K562 (cell line): ENCODE results near the gene DENND2A. TPM values are rescaled to one million over a fixed set of nuclear protein-coding genes. Genes with fewer than 3 reads are reported as not detected.
A peak's percentile ranks its signal among the peaks of the same experiment; 100 is the strongest.

Experiments
- ATAC-seq: fragments of 200-7000 bp; cut with Tn5 transposase; 3 replicates; pipeline ENCODE4 v1.9.1; 2020; ENCODE audit warnings: moderate library complexity
- BruUV-seq: library from RNA; stranded (reverse); fragments of 400-500 nt; replicated peaks from 2 replicates; lab custom pipeline; 2021; lab: Mats Ljungman, UMichigan
- CTCF ChIA-PET: fragments of 300-600 bp; formaldehyde crosslinking; extraction: SDS; loops from one replicate; lab custom pipeline; 2021; ENCODE audit warnings: low intra/inter-chr PET ratio; lab: Yijun Ruan, JAX
- POLR2A ChIA-PET: fragments of 300-600, 350-650 bp; sonication (Branson Sonifier 250); formaldehyde crosslinking; extraction: SDS; loops from one replicate; lab custom pipeline; 2021; ENCODE audit warnings: antibody characterized with exemption, inconsistent platforms; lab: Yijun Ruan, JAX
- DNase-seq, 4 experiments: peaks; one replicate each; pipeline versions ENCODE4 v3.0.0 to v3.0.0-alpha.2; 2011 to 2018; ENCODE audit warnings: low spot score in 3 of 4, mixed read lengths in 3 of 4; ENCODE audit errors: extremely low read depth in 1 of 4
- FAIRE-seq: peaks from 2 replicates; lab custom pipeline; 2011; peaks lifted over from hg19 to GRCh38; lab: Jason Lieb, UNC
- H2AFZ ChIP-seq: 2 replicates; pipeline ENCODE4 v1.6.0; 2011; ENCODE audit warnings: low read depth, low read length, control low read depth, inconsistent platforms
- H3K27ac ChIP-seq: fragments of 200-600 bp; 3 replicates; pipeline ENCODE4 v1.8.0; 2011; ENCODE audit warnings: low read depth, mild to moderate bottlenecking, control low read depth, inconsistent platforms, low read length, moderate library complexity, mixed read lengths; ENCODE audit errors: extremely low read depth
- H3K27me3 ChIP-seq, 2 experiments: fragments of 300-600 bp in 1 of 2; 2 replicates in 1 of 2; 3 replicates in 1 of 2; pipeline versions ENCODE4 v1.6.0 to v1.8.0; 2011; ENCODE audit warnings: inconsistent platforms in 2 of 2, low read length in 2 of 2, mild to moderate bottlenecking in 1 of 2, mixed read lengths in 1 of 2, moderate library complexity in 1 of 2; ENCODE audit not compliant: control insufficient read depth in 2 of 2, insufficient read depth in 2 of 2
- H3K36me3 ChIP-seq: fragments of 300-600 bp; 3 replicates; pipeline ENCODE4 v1.8.0; 2011; ENCODE audit warnings: mild to moderate bottlenecking, low read length, inconsistent platforms; ENCODE audit not compliant: control insufficient read depth, insufficient read depth
- H3K4me1 ChIP-seq, 2 experiments: fragments of 200-600 bp in 1 of 2; replicated peaks in 1 of 2; 2 replicates in 1 of 2; 3 replicates in 1 of 2; pipeline versions ENCODE4 v1.5.1 to v1.8.0; 2011; ENCODE audit warnings: inconsistent platforms in 2 of 2, low read length in 2 of 2, mild to moderate bottlenecking in 1 of 2, mixed read lengths in 1 of 2, moderate library complexity in 1 of 2; ENCODE audit not compliant: control insufficient read depth in 2 of 2, insufficient read depth in 2 of 2
- H3K4me2 ChIP-seq: 2 replicates; pipeline ENCODE4 v1.6.1; 2011; ENCODE audit warnings: low read length, control low read depth, inconsistent platforms, mixed read lengths; ENCODE audit not compliant: insufficient read depth
- H3K4me3 ChIP-seq: fragments of 200-600 bp; sonication (generic), shearing (Covaris generic); 2 replicates; pipeline ENCODE4 v1.5.1; 2016; ENCODE audit warnings: control low read depth, inconsistent platforms
- H3K79me2 ChIP-seq: fragments of 200-600 bp; 3 replicates; pipeline ENCODE4 v1.8.0; 2011; ENCODE audit warnings: low read length, inconsistent platforms; ENCODE audit not compliant: control insufficient read depth, insufficient read depth
- H3K9ac ChIP-seq, 2 experiments: 2 replicates each; pipeline versions ENCODE4 v1.6.0 to v1.6.1; 2011; ENCODE audit warnings: low read depth in 2 of 2, low read length in 2 of 2, control low read depth in 1 of 2, inconsistent platforms in 1 of 2, mild to moderate bottlenecking in 1 of 2, mixed read lengths in 1 of 2; ENCODE audit not compliant: insufficient read depth in 1 of 2
- H3K9me1 ChIP-seq: one replicate; pipeline ENCODE4 v1.6.0; 2011; ENCODE audit warnings: inconsistent platforms, mild to moderate bottlenecking, low read length, moderate library complexity; ENCODE audit not compliant: control insufficient read depth, insufficient read depth
- H3K9me3 ChIP-seq: replicated peaks from 2 replicates; pipeline ENCODE4 v1.5.1; 2011; ENCODE audit warnings: low read depth, low read length, inconsistent platforms; ENCODE audit not compliant: control insufficient read depth, insufficient read depth
- H4K20me1 ChIP-seq: replicated peaks from 2 replicates; pipeline ENCODE4 v1.6.1; 2011; ENCODE audit warnings: low read length, inconsistent platforms, mixed read lengths; ENCODE audit not compliant: control insufficient read depth, insufficient read depth
- NR2C1 ChIP-seq, 2 experiments: fragments of 450-650 bp; IDR thresholded peaks; 2 replicates each; pipeline ENCODE4 v1.6.1; 2017; ENCODE audit warnings: mild to moderate bottlenecking in 2 of 2, antibody characterized with exemption in 1 of 2, inconsistent platforms in 1 of 2, missing compliant biosample characterization in 1 of 2, missing genetic modification characterization in 1 of 2
- RB1 ChIP-seq: fragments of 450-650 bp; IDR thresholded peaks from 2 replicates; pipeline ENCODE4 v1.6.1; 2017; ENCODE audit warnings: low read depth, mild to moderate bottlenecking
- SMARCE1 ChIP-seq: fragments of 450-650 bp; IDR thresholded peaks from 2 replicates; pipeline ENCODE4 v1.7.1; 2016; ENCODE audit warnings: mild to moderate bottlenecking
- ZFP36 ChIP-seq: fragments of 150-350 bp; IDR thresholded peaks from 2 replicates; pipeline ENCODE4 v1.6.1; 2018; ENCODE audit warnings: low read length, low read depth; ENCODE audit not compliant: partially characterized antibody
- WGBS: fragments of 100-300 bp; shearing (Covaris generic); methylation state at CpG from one replicate; pipeline ENCODE4 v1.1.6; 2016; ENCODE audit warnings: low coverage, mixed read lengths; ENCODE audit not compliant: insufficient coverage; ENCODE audit errors: missing lambda C conversion rate; 5-methylcytosine and 5-hydroxymethylcytosine counted together
- in situ Hi-C: fragments of 300-500 bp; cut with MboI; formaldehyde crosslinking; loops from 4 replicates; pipeline ENCODE4 v1.15.0; 2018; ENCODE audit warnings: inconsistent platforms, mixed read lengths
- intact Hi-C: fragments of 100-400 bp; cut with micrococcal nuclease; formaldehyde crosslinking; loops from 2 replicates; pipeline ENCODE4 v1.14.2; 2022
- polyA plus RNA-seq, 8 experiments: library from polyadenylated mRNA; depleted of rRNA in 4 of 8; stranded (reverse) in 5 of 8; unstranded in 3 of 8; fragments of >200 nt; fragmentation: Nextera tagmentation in 2 of 8; fragmentation: Illumina TruSeq in 1 of 8; extraction: Ambion mirVana in 2 of 8; extraction: Trizol in 1 of 8; gene quantifications; 2 replicates each; pipeline versions ENCODE4 v1.2.1 to v1.2.3, GENCODE V29; 2011 to 2014; ENCODE audit warnings: inconsistent platforms in 1 of 8, missing spikeins in 1 of 8
- total RNA-seq, 7 experiments: library from RNA; depleted of rRNA in 6 of 7; stranded (reverse); fragments of >200 nt in 6 of 7; fragmentation: Illumina TruSeq in 2 of 7; extraction: Trizol in 2 of 7; gene quantifications; 2 replicates each; pipeline versions ENCODE4 v1.2.1 to v1.2.3, GENCODE V29; 2011 to 2021; ENCODE audit warnings: low replicate concordance in 1 of 7
- TF ChIP-seq, protein P1 (sequence below): fragments of 450-650 bp; IDR thresholded peaks from 2 replicates; pipeline ENCODE4 v1.6.1; 2018; ENCODE audit warnings: mild to moderate bottlenecking, low read depth; ENCODE audit not compliant: partially characterized antibody
- TF ChIP-seq, protein P2 (sequence below): fragments of 450-650 bp; IDR thresholded peaks from one replicate; pipeline ENCODE4 v1.6.1; 2018; ENCODE audit warnings: mild to moderate bottlenecking, moderate library complexity; ENCODE audit not compliant: partially characterized antibody

DENND2A gene
- total and polyA plus RNA-seq, 9 of the 15 experiments (the other 6 are each of a cell fraction or from before 2014, with no cell fraction given): not detected

DNA sequence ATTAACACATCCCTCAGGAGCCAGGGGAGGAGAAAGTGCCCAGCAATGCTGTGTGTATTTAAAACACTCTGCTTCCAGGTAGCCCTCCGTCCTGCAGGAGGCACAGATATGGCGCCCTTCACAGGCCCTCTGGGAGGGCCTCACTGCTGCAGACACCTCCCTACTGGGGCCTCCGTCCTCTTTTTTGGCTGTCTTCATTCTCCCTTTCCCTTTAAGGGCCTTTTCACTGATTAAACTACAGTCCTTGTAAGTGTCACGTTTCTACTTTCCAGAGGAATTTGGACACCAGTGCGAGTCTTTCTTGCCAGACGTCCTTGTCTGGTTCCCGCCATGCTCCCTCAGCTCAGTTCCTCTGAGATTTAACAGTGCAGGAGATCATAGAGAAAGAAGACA, 121.6 kb downstream of the DENND2A start:
- POLR2A ChIA-PET: interaction anchor here (0.9 to 1.4 kb wide), 2 partner anchors 18 to 41 kb away, joined by 4 to 5 read pairs; no protein-coding TSS in a partner anchor
- 39% methylated on average over 7 of the region's 7 CpGs for WGBS

More for the DNA sequence above, 121.6 kb downstream of the DENND2A start:
- peaks cover 3 to 15% of the 10 kb centered on the region in 2 experiments; a peak in 3 of 5 replicates for H3K4me1 ChIP-seq
- no peaks in the 10 kb centered on the region for H3K36me3 ChIP-seq
- intact Hi-C loops (loop anchor here (2.0 to 10.0 kb wide), 4 partner anchors 78 to 1013 kb away; no protein-coding TSS in a partner anchor), in situ Hi-C loops (no loop called here)
- ATAC-seq (peak; percentile 19), DNase-seq (no peak), FAIRE-seq (no peak)
- TF ChIP-seq RB1 (no peak), SMARCE1 (no peak), ZFP36 (peak; percentile 59), NR2C1 (IDR thresholded peaks at IDR 0.05) (no peak), NR2C1 (tag; IDR thresholded peaks at IDR 0.05) (no peak)
- TF ChIP-seq, protein P1, sequence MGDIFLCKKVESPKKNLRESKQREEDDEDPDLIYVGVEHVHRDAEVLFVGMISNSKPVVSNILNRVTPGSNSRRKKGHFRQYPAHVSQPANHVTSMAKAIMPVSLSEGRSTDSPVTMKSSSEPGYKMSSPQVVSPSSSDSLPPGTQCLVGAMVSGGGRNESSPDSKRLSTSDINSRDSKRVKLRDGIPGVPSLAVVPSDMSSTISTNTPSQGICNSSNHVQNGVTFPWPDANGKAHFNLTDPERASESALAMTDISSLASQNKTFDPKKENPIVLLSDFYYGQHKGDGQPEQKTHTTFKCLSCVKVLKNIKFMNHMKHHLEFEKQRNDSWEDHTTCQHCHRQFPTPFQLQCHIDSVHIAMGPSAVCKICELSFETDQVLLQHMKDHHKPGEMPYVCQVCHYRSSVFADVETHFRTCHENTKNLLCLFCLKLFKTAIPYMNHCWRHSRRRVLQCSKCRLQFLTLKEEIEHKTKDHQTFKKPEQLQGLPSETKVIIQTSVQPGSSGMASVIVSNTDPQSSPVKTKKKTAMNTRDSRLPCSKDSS: no peak
- TF ChIP-seq, protein P2, sequence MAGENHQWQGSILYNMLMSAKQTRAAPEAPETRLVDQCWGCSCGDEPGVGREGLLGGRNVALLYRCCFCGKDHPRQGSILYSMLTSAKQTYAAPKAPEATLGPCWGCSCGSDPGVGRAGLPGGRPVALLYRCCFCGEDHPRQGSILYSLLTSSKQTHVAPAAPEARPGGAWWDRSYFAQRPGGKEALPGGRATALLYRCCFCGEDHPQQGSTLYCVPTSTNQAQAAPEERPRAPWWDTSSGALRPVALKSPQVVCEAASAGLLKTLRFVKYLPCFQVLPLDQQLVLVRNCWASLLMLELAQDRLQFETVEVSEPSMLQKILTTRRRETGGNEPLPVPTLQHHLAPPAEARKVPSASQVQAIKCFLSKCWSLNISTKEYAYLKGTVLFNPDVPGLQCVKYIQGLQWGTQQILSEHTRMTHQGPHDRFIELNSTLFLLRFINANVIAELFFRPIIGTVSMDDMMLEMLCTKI: no peak
- H3K9me3 ChIP-seq: no peaks in the 10 kb centered on the region
- no peak overlapping the region for H3K27ac ChIP-seq
- H3K4me2 ChIP-seq: no peak overlapping the region
- H3K79me2 ChIP-seq: no peaks in the 10 kb centered on the region
- H3K9me1 ChIP-seq: no peaks in the 10 kb centered on the region
- peaks cover 0 to 5% of the 10 kb centered on the region in 2 experiments; a peak in 1 of 5 replicates for H3K27me3 ChIP-seq
- no TSS peak for BruUV-seq
- H4K20me1 ChIP-seq: no peaks in the 10 kb centered on the region
- peak overlapping the region in 1 of 2 experiments; percentile 29; a peak in 1 of 4 replicates for H3K9ac ChIP-seq
- peak overlapping the region; percentile 92 for H2AFZ ChIP-seq
- CTCF ChIA-PET: interaction anchor here (1.5 to 2.7 kb wide), 3 partner anchors 132 to 494 kb away, joined by 4 to 31 read pairs (median 6); no protein-coding TSS in a partner anchor
- H3K4me3 ChIP-seq: no peak overlapping the region
